Osteocyte (in vitro differentiated cells): ENCODE results near the gene KCNH8. TPM values are rescaled to one million over a fixed set of nuclear protein-coding genes. Genes with fewer than 3 reads are reported as not detected.
"Not testable (repeated sequence)": the region's sequence is repeated elsewhere in the genome, so short reads cannot be mapped to it uniquely, and the experiment has no call there.

Source experiments
- DNase-seq: peaks from one replicate; pipeline ENCODE4 v3.0.0; 2021; ENCODE audit warnings: mixed read lengths; ENCODE audit not compliant: unreplicated experiment; ENCODE audit errors: extremely low spot score
- H3K27ac Mint-ChIP-seq: one replicate; pipeline ENCODE4 v1.8.0; 2021; ENCODE audit warnings: mild to moderate bottlenecking, mixed read lengths; ENCODE audit not compliant: unreplicated experiment
- H3K27me3 Mint-ChIP-seq: one replicate; pipeline ENCODE4 v1.8.0; 2021; ENCODE audit warnings: mixed read lengths; ENCODE audit not compliant: unreplicated experiment
- H3K36me3 Mint-ChIP-seq: one replicate; pipeline ENCODE4 v1.8.0; 2021; ENCODE audit warnings: mixed read lengths; ENCODE audit not compliant: unreplicated experiment
- H3K4me1 Mint-ChIP-seq: one replicate; pipeline ENCODE4 v1.8.0; 2021; ENCODE audit warnings: mixed read lengths; ENCODE audit not compliant: unreplicated experiment
- H3K4me3 Mint-ChIP-seq: one replicate; pipeline ENCODE4 v1.8.0; 2021; ENCODE audit warnings: mild to moderate bottlenecking, moderate library complexity, mixed read lengths; ENCODE audit not compliant: unreplicated experiment
- H3K9me3 Mint-ChIP-seq: one replicate; pipeline ENCODE4 v1.8.0; 2021; ENCODE audit warnings: mixed read lengths; ENCODE audit not compliant: unreplicated experiment
- total RNA-seq: library from RNA; stranded (reverse); gene quantifications from 2 replicates; pipeline ENCODE4 v1.2.1, GENCODE V29; 2021
- TF ChIP-seq, protein P1 (sequence below): fragments of 200-600 bp; sonication (generic); IDR thresholded peaks from 2 replicates; pipeline ENCODE4 v1.5.0; 2021; ENCODE audit warnings: antibody characterized with exemption, mild to moderate bottlenecking, moderate library complexity

The KCNH8 gene
- total RNA-seq, 1 donor from 2014 or later, result not detected

DNA sequence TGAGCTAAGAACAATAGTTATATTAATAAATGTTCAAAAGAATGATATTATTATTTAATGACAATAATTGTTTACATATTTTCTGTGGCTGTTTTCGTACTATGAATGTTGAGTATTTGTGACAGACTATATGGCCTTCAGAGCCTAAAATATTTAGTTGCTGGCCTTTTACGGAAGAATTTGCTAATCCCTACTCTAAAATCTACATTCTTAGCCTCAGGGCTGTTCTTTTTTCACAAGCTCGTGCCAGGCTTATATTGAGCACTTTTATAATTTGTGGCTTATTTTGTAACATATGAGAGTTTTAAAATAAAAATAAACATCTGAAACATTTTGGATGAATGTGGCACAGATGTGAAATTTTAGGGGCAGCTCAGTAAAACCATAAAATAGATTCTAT, 79.9 kb downstream of the KCNH8 start:
- TF ChIP-seq, protein P1, sequence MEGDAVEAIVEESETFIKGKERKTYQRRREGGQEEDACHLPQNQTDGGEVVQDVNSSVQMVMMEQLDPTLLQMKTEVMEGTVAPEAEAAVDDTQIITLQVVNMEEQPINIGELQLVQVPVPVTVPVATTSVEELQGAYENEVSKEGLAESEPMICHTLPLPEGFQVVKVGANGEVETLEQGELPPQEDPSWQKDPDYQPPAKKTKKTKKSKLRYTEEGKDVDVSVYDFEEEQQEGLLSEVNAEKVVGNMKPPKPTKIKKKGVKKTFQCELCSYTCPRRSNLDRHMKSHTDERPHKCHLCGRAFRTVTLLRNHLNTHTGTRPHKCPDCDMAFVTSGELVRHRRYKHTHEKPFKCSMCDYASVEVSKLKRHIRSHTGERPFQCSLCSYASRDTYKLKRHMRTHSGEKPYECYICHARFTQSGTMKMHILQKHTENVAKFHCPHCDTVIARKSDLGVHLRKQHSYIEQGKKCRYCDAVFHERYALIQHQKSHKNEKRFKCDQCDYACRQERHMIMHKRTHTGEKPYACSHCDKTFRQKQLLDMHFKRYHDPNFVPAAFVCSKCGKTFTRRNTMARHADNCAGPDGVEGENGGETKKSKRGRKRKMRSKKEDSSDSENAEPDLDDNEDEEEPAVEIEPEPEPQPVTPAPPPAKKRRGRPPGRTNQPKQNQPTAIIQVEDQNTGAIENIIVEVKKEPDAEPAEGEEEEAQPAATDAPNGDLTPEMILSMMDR, result no peak
- Mint-ChIP-seq H3K27ac (no peak overlapping the region), H3K9me3 (no peaks in the 10 kb centered on the region), H3K4me3 (no peak overlapping the region), H3K27me3 (no peaks in the 10 kb centered on the region), H3K36me3 (no peaks in the 10 kb centered on the region), H3K4me1 (no peaks in the 10 kb centered on the region)
- no peak for DNase-seq

DNA sequence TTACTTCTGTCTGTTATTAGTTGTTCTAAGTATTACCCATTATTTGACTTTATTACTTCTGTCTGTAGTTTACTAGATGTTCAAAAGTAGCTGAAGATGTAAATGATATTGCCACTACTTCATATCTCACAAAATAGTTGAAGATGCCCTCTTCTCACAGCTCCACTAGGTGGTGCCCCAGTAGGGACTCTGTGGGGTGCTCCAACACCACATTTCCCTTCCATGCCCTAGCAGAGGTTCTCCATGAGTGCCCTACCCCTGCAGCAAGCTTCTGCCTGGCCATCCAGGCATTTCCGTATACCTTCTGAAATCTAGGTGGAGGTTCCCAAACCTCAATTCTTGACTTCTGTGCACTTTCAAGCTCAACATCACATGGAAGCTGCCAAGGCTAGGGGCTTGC, 80.8 kb downstream of the KCNH8 start:
- H3K27ac Mint-ChIP-seq, result no peak overlapping the region
- H3K36me3 Mint-ChIP-seq, result no peaks in the 10 kb centered on the region
- H3K9me3 Mint-ChIP-seq, result no peaks in the 10 kb centered on the region
- H3K27me3 Mint-ChIP-seq, result no peaks in the 10 kb centered on the region
- TF ChIP-seq, protein P1, result no peak
- H3K4me1 Mint-ChIP-seq, result no peaks in the 10 kb centered on the region
- H3K4me3 Mint-ChIP-seq, result no peak overlapping the region
- no peak for DNase-seq

DNA sequence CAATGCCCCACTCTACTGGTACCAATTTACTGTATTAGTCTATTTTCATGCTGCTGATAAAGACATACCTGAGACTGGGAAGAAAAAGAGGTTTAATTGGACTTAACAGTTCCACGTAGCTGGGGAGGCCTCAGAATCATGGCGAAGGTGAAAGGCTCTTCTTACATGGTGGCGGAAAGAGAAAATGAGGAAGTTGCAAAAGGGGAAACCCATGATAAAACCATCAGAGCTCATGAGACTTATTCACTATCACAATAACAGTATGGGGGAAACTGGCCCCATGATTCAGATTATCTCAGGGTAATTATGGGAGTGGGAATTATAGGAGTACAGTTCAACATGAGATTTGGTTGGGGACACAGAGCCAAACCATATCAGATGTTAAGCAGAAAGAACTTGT, 81.6 kb downstream of the KCNH8 start:
- H3K4me3 Mint-ChIP-seq, H3K27me3 Mint-ChIP-seq, H3K4me1 Mint-ChIP-seq, DNase-seq, H3K27ac Mint-ChIP-seq, H3K36me3 Mint-ChIP-seq, H3K9me3 Mint-ChIP-seq: not testable (repeated sequence)

DNA sequence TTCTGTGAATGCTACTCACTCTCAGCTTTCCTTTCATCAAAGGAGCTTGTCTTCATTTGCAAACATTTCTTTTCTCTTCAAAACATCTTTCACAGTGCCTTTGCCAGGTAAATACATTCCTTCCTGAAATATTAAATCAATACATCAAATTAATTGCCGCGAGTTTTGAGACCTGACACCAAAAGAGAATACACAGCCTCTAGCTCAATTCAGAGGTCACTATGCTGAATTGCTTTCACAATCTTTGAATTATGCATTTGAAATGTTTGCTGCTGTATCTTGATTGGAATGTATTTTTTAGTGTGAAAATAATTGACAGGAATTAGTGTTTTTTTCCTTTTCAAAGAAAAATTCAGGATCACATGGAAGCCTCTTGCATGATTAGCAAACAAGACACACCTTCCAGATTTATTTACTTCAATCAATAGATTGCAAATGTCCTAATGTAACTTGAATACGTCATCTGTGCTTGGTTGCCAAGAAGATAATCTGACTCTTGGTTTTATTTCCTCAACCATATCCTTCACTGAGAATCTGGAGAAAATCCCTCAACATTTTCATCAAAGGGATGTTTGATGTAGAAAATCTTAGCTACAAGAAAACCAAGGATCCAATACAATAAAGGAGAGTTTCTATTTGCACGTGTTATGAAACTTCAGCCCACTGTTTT, 83.6 kb downstream of the KCNH8 start:
- H3K36me3 Mint-ChIP-seq, result no peaks in the 10 kb centered on the region
- H3K4me1 Mint-ChIP-seq, result no peaks in the 10 kb centered on the region
- DNase-seq, result no peak
- TF ChIP-seq, protein P1, result no peak
- H3K27ac Mint-ChIP-seq, result no peak overlapping the region
- no peak overlapping the region for H3K4me3 Mint-ChIP-seq
- H3K9me3 Mint-ChIP-seq, result no peaks in the 10 kb centered on the region
- H3K27me3 Mint-ChIP-seq, result no peaks in the 10 kb centered on the region

DNA sequence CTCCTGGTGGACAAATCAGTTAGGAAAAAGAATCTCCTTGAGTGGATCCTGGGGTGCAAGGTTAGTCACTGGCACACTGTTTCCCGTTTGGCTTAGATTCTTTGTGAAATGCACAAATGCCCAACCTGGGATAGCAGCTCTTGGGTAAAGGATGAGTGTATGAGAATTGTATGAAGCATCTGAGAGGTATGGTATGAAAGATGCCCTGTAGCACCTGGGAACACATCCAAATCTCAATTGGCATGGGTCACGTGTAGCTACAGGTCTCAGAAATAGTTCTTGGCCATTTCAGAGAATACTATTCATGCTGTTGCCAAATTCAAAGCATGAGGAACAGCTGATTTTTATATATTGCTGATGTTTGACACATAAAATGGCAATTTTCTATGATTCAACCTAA, 84.3 kb downstream of the KCNH8 start:
- H3K9me3 Mint-ChIP-seq, result no peaks in the 10 kb centered on the region
- no peak for DNase-seq
- H3K36me3 Mint-ChIP-seq, result no peaks in the 10 kb centered on the region
- no peak overlapping the region for H3K4me3 Mint-ChIP-seq
- no peaks in the 10 kb centered on the region for H3K4me1 Mint-ChIP-seq
- TF ChIP-seq, protein P1, result no peak
- H3K27me3 Mint-ChIP-seq, result no peaks in the 10 kb centered on the region
- no peak overlapping the region for H3K27ac Mint-ChIP-seq

DNA sequence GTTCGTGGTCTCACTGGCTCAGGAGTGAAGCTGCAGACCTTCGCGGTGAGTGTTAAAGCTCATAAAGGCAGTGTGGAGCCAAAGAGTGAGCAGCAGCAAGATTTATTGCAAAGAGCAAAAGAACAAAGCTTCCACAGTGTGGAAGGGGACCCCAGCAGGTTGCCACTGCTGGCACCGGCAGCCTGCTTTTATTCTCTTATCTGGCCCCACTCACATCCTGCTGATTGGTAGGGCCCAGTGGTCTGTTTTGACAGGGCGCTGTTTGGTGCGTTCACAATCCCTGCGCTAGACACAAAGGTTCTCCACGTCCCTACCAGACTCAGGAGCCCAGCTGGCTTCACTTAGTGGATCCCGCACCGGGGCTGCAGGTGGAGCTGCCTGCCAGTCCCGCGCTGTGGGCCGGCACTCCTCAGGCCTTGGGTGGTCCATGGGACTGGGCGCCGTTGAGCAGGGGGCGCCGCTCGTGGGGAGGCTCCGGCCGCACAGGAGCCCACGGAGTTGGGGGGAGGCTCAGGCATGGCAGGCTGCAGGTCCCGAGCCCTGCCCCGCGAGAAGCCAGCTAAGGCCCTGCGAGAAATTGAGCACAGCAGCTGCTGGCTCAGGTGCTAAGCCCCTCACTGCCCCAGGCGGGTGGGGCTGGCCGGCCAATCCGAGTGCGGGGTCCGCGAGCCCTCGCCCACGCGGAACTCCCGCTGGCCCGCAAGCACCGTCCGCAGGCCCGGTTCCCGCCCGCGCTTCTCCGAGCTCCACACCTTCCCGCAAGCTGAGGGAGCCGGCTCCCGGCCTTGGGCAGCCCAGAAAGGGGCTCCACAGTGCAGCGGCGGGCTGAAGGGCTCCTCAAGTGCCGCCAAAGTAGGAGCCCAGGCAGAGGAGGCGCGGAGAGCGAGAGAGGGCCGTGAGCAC, 85.8 kb downstream of the KCNH8 start:
- not testable (repeated sequence) for H3K27ac Mint-ChIP-seq, DNase-seq, H3K4me3 Mint-ChIP-seq, H3K27me3 Mint-ChIP-seq, H3K4me1 Mint-ChIP-seq, H3K36me3 Mint-ChIP-seq, H3K9me3 Mint-ChIP-seq
